Adipocyte (in vitro differentiated cells): ENCODE data around the gene TMEM184B.

Experiments used
- DNase-seq: peaks from one replicate; pipeline ENCODE4 v3.0.0-alpha.2; 2015; ENCODE audit warnings: low read depth
- H3K27me3 ChIP-seq: replicated peaks from 2 replicates; pipeline ENCODE4 v1.7.0; 2013; ENCODE audit warnings: mild to moderate bottlenecking, low read length, moderate library complexity; ENCODE audit not compliant: control insufficient read depth, insufficient read depth
- H3K36me3 ChIP-seq: 2 replicates; pipeline ENCODE4 v1.7.0; 2013; ENCODE audit warnings: low read length, mild to moderate bottlenecking, moderate library complexity; ENCODE audit not compliant: control insufficient read depth, insufficient read depth, severe bottlenecking
- H3K4me1 ChIP-seq: 2 replicates; pipeline ENCODE4 v1.7.0; 2013; ENCODE audit warnings: mild to moderate bottlenecking, low read length, moderate library complexity; ENCODE audit not compliant: control insufficient read depth, insufficient read depth
- H3K4me3 ChIP-seq: 2 replicates; pipeline ENCODE4 v1.7.0; 2013; ENCODE audit warnings: mild to moderate bottlenecking, low read length, moderate library complexity
- H3K9ac ChIP-seq: 2 replicates; pipeline ENCODE4 v1.7.0; 2013; ENCODE audit warnings: mild to moderate bottlenecking, low read length, moderate library complexity
- H3K9me3 ChIP-seq: 2 replicates; pipeline ENCODE4 v1.7.0; 2013; ENCODE audit warnings: mild to moderate bottlenecking, low read length, moderate library complexity; ENCODE audit not compliant: control insufficient read depth

Gene TMEM184B

GRCh38 chr22:38270091-38270992, 2.5 kb downstream of the TMEM184B start:
- no peaks in the 10 kb centered on the region for H3K27me3 ChIP-seq
- H3K9ac ChIP-seq = peak overlapping the region; percentile 88
- H3K36me3 ChIP-seq = peaks cover 3% of the 10 kb centered on the region
- DNase-seq = peak; percentile 40
- H3K4me3 ChIP-seq = peak overlapping the region; percentile 96
- peaks cover 41% of the 10 kb centered on the region for H3K4me1 ChIP-seq
- H3K9me3 ChIP-seq = no peaks in the 10 kb centered on the region

DNA sequence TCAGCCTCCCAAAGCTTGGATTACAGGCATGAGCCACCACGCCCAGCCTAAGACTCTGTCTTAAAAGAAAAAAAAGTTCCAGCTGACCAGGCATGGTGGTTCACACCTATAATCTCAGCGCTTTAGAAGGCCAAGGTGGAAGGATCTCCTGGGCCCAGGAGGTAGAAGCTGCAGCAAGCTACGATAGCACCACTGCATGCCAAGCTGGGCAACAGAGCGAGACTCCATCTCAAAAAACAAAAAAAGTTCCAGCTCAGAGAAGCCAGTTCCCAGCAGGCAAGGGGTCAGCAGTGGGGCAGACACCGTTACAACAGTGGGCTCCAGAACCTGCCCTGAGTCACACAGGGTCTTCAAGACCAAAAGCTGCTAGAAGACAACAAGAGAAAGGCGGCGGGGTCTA, 3.3 kb downstream of the TMEM184B start:
- Histone ChIP-seq H3K9ac (no peak overlapping the region), H3K4me3 (no peak overlapping the region), H3K9me3 (no peaks in the 10 kb centered on the region), H3K27me3 (no peaks in the 10 kb centered on the region), H3K4me1 (peaks cover 45% of the 10 kb centered on the region), H3K36me3 (peaks cover 3% of the 10 kb centered on the region)
- no peak for DNase-seq

GRCh38 chr22:38267086-38267485, 5.7 kb downstream of the TMEM184B start:
- Histone ChIP-seq H3K4me3 (no peak overlapping the region), H3K4me1 (peaks cover 50% of the 10 kb centered on the region), H3K27me3 (no peaks in the 10 kb centered on the region), H3K9me3 (no peaks in the 10 kb centered on the region), H3K36me3 (peaks cover 13% of the 10 kb centered on the region), H3K9ac (no peak overlapping the region)
- DNase-seq = no peak

GRCh38 chr22:38266120-38266519, 6.7 kb downstream of the TMEM184B start:
- no peak overlapping the region for H3K9ac ChIP-seq
- peaks cover 13% of the 10 kb centered on the region for H3K36me3 ChIP-seq
- no peaks in the 10 kb centered on the region for H3K9me3 ChIP-seq
- no peak overlapping the region for H3K4me3 ChIP-seq
- no peaks in the 10 kb centered on the region for H3K27me3 ChIP-seq
- peaks cover 50% of the 10 kb centered on the region for H3K4me1 ChIP-seq
- DNase-seq = no peak

- Histone ChIP-seq H3K4me3 (no peak overlapping the region), H3K36me3 (peaks cover 13% of the 10 kb centered on the region), H3K4me1 (peaks cover 43% of the 10 kb centered on the region), H3K9ac (no peak overlapping the region), H3K27me3 (no peaks in the 10 kb centered on the region), H3K9me3 (no peaks in the 10 kb centered on the region)
- no peak for DNase-seq
Observed at GRCh38 chr22:38264322-38264843, 8.4 kb downstream of the TMEM184B start.

- DNase-seq = no peak
- H3K4me1 ChIP-seq = peaks cover 50% of the 10 kb centered on the region
- H3K4me3 ChIP-seq = peak overlapping the region; percentile 77
- peaks cover 10% of the 10 kb centered on the region for H3K36me3 ChIP-seq
- no peaks in the 10 kb centered on the region for H3K27me3 ChIP-seq
- H3K9me3 ChIP-seq = no peaks in the 10 kb centered on the region
- H3K9ac ChIP-seq = peak overlapping the region; percentile 8
Observed at GRCh38 chr22:38262051-38262795, 10.6 kb downstream of the TMEM184B start.

DNA sequence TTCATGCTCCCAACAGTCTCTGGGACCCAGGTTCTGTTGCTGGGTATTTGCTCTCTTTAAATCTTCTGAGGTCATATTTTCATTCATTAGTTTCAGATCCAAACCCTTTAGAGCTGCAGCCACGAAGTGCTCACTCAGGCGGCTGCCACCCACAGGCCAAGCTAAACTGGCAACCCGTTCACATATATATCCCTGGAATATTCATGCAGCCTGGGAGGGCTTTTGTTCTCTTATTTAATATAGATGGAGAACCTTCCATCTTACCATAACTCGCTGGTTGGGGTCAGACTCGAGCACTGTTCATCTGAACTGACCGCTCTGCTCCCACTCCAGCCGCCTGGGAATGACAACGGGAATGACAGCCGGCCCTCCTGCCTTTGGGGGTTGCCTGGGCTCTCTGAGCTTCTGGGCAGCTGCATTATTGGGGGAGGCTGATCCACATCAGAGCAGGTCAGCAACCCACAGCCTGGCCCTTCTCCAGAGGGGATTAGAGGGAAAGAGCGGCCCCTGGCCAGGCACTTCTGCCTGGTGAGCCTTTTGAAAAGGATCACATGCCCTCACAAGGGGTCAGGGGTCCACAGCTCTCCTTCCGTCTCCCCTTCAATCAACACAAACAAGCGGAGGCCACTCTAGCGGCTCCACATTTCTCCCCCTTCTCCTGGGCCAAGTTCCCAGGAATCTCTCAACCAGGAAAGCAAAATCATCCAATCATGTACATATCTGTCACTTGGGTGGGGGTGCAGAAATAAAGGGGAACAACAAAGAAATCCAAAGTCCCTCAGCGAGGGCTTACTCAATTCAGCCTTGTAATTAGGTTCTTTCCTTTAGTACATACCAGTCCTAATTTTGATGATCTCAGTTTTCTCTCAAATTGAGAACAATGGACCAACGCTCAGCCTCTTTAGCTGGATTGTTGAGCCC, 11.8 kb downstream of the TMEM184B start:
- H3K9ac ChIP-seq = peak overlapping the region; percentile 82
- H3K9me3 ChIP-seq = no peaks in the 10 kb centered on the region
- DNase-seq = peak; percentile 53
- peak overlapping the region; percentile 77 for H3K4me3 ChIP-seq
- H3K27me3 ChIP-seq = no peaks in the 10 kb centered on the region
- H3K4me1 ChIP-seq = peaks cover 58% of the 10 kb centered on the region
- H3K36me3 ChIP-seq = peaks cover 10% of the 10 kb centered on the region

GRCh38 chr22:38259370-38259769, 13.4 kb downstream of the TMEM184B start:
- Histone ChIP-seq H3K4me3 (no peak overlapping the region), H3K36me3 (peaks cover 9% of the 10 kb centered on the region), H3K9me3 (no peaks in the 10 kb centered on the region), H3K27me3 (no peaks in the 10 kb centered on the region), H3K9ac (no peak overlapping the region), H3K4me1 (peaks cover 52% of the 10 kb centered on the region)
- no peak for DNase-seq

GRCh38 chr22:38258895-38259294, 13.9 kb downstream of the TMEM184B start:
- Histone ChIP-seq H3K4me3 (no peak overlapping the region), H3K9ac (no peak overlapping the region), H3K27me3 (no peaks in the 10 kb centered on the region), H3K36me3 (peaks cover 5% of the 10 kb centered on the region), H3K4me1 (peaks cover 48% of the 10 kb centered on the region), H3K9me3 (no peaks in the 10 kb centered on the region)
- no peak for DNase-seq

- Histone ChIP-seq H3K27me3 (no peaks in the 10 kb centered on the region), H3K36me3 (no peaks in the 10 kb centered on the region), H3K9me3 (no peaks in the 10 kb centered on the region), H3K4me1 (peaks cover 48% of the 10 kb centered on the region), H3K4me3 (peak overlapping the region; percentile 75), H3K9ac (peak overlapping the region; percentile 86)
- DNase-seq = peak; percentile 20
Observed at GRCh38 chr22:38257650-38258250, 15.1 kb downstream of the TMEM184B start.
